RWPE2 (cell line): ENCODE results near the gene PUSL1.

Experiments used
- ATAC-seq: fragments of 200-7000 bp; cut with Tn5 transposase; 3 replicates; pipeline ENCODE4 v1.9.1; 2021; ENCODE audit warnings: low read depth
- DNase-seq: peaks from one replicate; pipeline ENCODE4 v3.0.0-alpha.2; 2020; ENCODE audit warnings: low spot score
- H3K27ac ChIP-seq: fragments of 450-650 bp; 2 replicates; pipeline ENCODE4 v1.5.1; 2017; ENCODE audit warnings: mild to moderate bottlenecking; ENCODE audit not compliant: poor library complexity, severe bottlenecking
- H3K27me3 ChIP-seq: fragments of 250-450 bp; sonication (Bioruptor Pico); 2 replicates; pipeline ENCODE4 v1.5.1; 2021; ENCODE audit warnings: mild to moderate bottlenecking, moderate library complexity; ENCODE audit not compliant: insufficient read depth, poor library complexity, severe bottlenecking
- H3K36me3 ChIP-seq: fragments of 250-450 bp; sonication (Bioruptor Pico); 2 replicates; pipeline ENCODE4 v1.5.1; 2020; ENCODE audit warnings: low read depth, mild to moderate bottlenecking, moderate library complexity
- H3K4me1 ChIP-seq: fragments of 250-450 bp; sonication (Bioruptor Pico); 2 replicates; pipeline ENCODE4 v1.5.1; 2021; ENCODE audit warnings: mild to moderate bottlenecking, moderate library complexity; ENCODE audit not compliant: insufficient read depth, poor library complexity, severe bottlenecking
- H3K4me3 ChIP-seq: fragments of 250-450 bp; sonication (Bioruptor Pico); 2 replicates; pipeline ENCODE4 v1.5.1; 2021; ENCODE audit warnings: mild to moderate bottlenecking, moderate library complexity; ENCODE audit not compliant: severe bottlenecking
- H3K9me3 ChIP-seq: fragments of 250-450 bp; sonication (Bioruptor Pico); 2 replicates; pipeline ENCODE4 v1.5.1; 2021; ENCODE audit warnings: mild to moderate bottlenecking, moderate library complexity; ENCODE audit not compliant: severe bottlenecking
- TF ChIP-seq, protein P1 (sequence below): fragments of 450-650 bp; IDR thresholded peaks from one replicate; pipeline ENCODE4 v1.5.1; 2017; ENCODE audit warnings: mild to moderate bottlenecking, moderate library complexity; ENCODE audit not compliant: poor library complexity, severe bottlenecking

PUSL1 gene

DNA sequence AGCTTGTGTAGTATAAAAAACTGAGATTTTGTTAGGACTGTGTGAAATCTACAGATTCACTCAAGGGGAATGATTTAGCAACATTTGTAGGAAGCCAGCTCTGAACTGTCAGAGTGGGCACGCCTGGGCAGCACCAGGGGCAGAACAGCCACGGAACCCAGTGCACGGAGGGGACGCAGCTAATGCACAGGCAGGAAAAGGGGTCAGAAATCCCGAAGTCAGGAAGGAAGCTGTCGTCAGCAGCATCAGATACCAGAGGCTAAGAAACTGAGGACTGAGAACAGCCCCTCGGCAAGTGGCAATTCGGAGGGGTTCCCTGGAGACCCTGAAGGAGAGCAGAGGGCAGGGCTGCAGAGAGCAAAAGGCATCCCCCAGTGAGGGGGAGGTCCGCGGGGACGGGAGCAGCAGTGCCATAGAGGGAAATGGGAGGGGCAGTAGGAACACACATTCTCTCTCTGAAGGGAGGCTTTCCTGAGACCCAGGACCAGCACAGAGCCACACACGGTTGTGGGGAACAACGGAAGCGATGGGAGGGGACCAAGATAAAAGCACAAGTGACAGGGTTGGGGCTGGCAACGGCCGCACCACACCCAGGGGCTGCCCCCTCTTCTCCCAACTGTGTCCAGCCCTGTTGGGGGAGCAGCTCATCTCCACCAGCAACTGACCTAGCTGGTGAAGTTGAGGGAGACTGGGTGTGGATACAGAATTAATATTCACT is 47.4 kb upstream of the PUSL1 start:
- no peaks in the 10 kb centered on the region for H3K27me3 ChIP-seq
- H3K4me1 ChIP-seq = peaks cover 12% of the 10 kb centered on the region
- TF ChIP-seq, protein P1, sequence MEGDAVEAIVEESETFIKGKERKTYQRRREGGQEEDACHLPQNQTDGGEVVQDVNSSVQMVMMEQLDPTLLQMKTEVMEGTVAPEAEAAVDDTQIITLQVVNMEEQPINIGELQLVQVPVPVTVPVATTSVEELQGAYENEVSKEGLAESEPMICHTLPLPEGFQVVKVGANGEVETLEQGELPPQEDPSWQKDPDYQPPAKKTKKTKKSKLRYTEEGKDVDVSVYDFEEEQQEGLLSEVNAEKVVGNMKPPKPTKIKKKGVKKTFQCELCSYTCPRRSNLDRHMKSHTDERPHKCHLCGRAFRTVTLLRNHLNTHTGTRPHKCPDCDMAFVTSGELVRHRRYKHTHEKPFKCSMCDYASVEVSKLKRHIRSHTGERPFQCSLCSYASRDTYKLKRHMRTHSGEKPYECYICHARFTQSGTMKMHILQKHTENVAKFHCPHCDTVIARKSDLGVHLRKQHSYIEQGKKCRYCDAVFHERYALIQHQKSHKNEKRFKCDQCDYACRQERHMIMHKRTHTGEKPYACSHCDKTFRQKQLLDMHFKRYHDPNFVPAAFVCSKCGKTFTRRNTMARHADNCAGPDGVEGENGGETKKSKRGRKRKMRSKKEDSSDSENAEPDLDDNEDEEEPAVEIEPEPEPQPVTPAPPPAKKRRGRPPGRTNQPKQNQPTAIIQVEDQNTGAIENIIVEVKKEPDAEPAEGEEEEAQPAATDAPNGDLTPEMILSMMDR = no peak
- ATAC-seq (no peak), DNase-seq (no peak)
- H3K36me3 ChIP-seq = peaks cover 75% of the 10 kb centered on the region
- H3K27ac ChIP-seq = no peak overlapping the region
- no peak overlapping the region for H3K4me3 ChIP-seq
- H3K9me3 ChIP-seq = no peaks in the 10 kb centered on the region

DNA sequence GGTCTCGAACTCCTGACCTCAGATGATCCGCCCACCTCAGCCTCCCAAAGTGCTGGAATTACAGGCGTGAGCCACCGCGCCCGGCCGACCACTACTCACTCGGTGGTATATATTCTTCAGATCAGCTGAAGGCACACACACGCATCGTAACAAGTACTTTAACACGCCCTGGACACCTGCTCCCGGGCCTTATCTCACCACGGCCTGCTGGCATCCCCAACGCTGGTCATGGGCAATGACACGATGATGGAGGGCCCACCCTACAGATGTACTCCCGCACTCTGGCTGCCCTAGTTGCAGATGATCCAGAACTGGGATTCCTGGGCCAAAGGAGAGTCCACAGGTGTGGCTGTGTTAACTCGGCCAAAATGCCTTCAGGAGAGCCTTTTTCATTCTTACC is 46.3 kb upstream of the PUSL1 start:
- DNase-seq (no peak), ATAC-seq (no peak)
- no peak overlapping the region for H3K4me3 ChIP-seq
- H3K4me1 ChIP-seq = peaks cover 12% of the 10 kb centered on the region
- TF ChIP-seq, protein P1 = no peak
- H3K27ac ChIP-seq = no peak overlapping the region
- no peaks in the 10 kb centered on the region for H3K27me3 ChIP-seq
- peaks cover 76% of the 10 kb centered on the region for H3K36me3 ChIP-seq
- no peaks in the 10 kb centered on the region for H3K9me3 ChIP-seq

DNA sequence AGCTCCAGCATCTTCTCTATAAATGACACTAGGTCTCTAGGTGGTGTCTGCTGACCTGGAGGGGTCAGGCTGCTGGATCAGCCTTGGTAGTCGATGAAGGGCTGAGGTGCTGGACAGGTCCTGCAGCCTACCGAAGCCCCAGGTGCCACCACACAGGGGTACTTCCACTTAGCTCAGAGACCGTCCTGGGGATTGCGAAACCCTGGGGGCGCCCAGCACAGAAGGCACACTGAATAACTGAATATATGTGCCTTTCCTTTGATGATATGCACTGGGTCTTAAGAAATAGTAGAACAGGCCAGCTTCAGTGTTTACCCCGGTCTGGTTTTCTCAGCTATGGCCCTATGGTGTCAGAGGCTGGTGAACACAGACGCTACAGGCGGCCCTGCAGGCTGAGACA is 45.6 kb upstream of the PUSL1 start:
- Histone ChIP-seq H3K4me1 (peaks cover 12% of the 10 kb centered on the region), H3K9me3 (no peaks in the 10 kb centered on the region), H3K27ac (no peak overlapping the region), H3K4me3 (no peak overlapping the region), H3K27me3 (no peaks in the 10 kb centered on the region), H3K36me3 (peaks cover 83% of the 10 kb centered on the region)
- ATAC-seq = no peak
- TF ChIP-seq, protein P1 = no peak
- DNase-seq = no peak

DNA sequence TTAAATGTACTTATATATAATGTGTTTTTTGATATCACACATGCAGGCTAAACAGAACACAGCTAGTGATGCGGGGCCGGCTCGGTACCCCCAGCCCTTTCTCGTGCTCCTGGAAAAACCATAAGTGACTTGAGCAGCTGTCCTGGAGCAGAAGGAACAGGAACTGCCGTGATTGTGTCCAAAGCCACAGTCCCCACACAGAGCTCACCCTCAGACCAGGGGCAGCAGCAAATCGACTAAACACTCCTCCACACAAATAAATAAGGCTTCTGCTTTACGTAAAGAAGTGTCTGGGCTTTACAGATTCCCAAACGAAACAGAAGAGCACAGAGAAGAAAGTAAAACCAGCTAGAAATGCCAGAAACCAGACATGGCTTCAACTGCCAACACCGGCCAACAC is 44.4 kb upstream of the PUSL1 start:
- peaks cover 90% of the 10 kb centered on the region for H3K36me3 ChIP-seq
- TF ChIP-seq, protein P1 = no peak
- no peaks in the 10 kb centered on the region for H3K27me3 ChIP-seq
- no peak overlapping the region for H3K4me3 ChIP-seq
- no peak for DNase-seq
- H3K4me1 ChIP-seq = peaks cover 12% of the 10 kb centered on the region
- H3K27ac ChIP-seq = peak overlapping the region; percentile 76
- ATAC-seq = no peak
- H3K9me3 ChIP-seq = no peaks in the 10 kb centered on the region

DNA sequence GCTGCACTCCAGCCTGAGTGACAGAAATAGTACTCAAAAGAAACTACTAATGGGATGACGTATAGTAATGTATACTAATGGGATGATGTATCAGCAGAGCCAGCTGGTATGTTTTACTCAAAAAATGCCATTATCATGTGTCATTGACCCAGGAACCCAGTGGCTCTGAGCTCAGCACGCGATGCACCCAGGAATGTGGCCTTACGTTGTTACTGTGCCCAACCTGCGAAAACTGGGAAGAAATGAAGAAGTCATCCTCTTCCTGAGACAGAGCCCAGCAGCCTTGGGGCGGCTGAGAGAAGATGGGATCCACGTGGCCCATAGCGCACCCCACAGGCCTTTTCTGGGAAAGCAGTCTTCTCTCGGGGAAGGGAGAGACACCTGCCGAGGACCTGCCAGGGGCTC is 43.5 kb upstream of the PUSL1 start:
- DNase-seq (peak; percentile 83), ATAC-seq (peak; percentile 83)
- Histone ChIP-seq H3K9me3 (no peaks in the 10 kb centered on the region), H3K4me3 (no peak overlapping the region), H3K36me3 (peaks cover 88% of the 10 kb centered on the region), H3K27me3 (no peaks in the 10 kb centered on the region), H3K4me1 (peaks cover 12% of the 10 kb centered on the region), H3K27ac (peak overlapping the region; percentile 76)
- TF ChIP-seq, protein P1 = peak; percentile 38
